GM12874 (cell line): ENCODE measurements around the gene RAD23A.

Source experiments
- CTCF ChIP-seq: IDR thresholded peaks from 2 replicates; pipeline ENCODE4 v1.5.1; 2011; ENCODE audit warnings: low read depth, mild to moderate bottlenecking, control low read depth, low read length, moderate library complexity; ENCODE audit not compliant: insufficient read depth

The RAD23A gene

DNA sequence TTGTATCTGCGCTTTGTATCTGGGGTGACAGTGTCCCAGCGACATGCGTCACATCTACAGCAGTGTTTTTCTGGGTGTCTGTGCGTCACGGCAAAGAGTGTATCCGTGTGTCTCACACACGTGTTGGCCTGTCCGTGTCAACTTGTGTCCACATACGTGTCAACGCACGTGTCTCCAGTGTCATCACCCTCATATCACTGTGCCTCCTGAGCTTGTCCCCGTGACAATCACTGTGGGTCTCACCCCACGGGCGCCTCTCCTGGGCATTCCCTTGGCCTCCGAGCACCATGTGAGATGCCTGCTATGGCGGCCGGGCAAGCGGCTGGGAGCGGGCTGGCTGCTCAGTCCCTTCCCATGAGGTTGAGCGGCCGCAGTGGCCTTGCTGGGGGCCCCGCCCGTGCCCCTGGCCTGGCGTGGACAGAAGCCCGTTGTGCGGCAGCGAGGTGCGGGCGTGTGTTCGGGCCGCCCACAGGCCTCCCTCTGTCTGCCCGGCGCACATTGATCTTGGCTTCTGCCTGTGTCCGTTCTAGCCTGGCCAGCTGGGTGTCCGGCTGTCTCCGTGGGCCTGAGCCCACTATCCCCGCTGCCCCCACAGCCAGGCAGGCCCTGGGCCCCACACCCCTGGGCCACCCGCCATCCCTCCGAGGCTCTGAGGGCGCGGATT is 56.0 kb downstream of the RAD23A start:
- no peak for TF ChIP-seq CTCF

DNA sequence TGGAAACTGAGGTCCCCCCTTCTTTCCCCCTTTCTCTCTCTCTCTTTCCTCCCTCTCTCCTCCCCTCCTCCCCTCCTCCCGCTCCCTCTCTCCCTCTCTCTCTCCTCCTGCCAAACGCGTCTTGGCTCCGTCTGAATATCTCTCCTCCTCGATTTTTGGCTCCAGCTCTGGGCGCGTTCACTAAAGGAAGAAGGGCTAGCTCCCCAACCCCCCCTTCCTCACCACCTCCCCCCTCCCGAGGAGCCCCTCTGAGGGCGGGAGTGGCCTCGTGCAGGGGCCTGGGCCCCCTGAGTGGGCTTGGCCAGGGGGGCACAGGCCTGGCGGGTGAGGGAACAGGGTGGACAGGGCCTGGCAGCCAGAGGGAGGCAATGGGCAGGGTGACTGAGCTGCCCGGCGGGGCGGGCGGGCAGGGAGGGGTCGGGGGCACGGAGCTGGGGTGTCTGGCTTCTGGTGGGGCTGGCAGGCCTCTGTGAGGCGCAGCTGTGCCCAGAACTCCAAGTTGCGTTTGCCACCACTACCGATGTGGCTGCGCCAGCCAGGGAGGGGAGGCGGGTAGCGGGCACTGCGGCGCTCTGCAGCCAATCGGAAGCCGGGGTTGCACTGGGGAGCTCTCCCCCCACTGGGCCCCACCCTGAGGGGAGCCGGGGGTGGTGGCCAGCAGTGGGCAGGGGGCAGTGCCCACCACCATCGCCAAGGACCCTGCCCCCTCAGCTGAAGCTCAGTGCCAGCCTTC is 56.7 kb downstream of the RAD23A start:
- TF ChIP-seq CTCF: no peak

- TF ChIP-seq CTCF: no peak
These were observed 57.4 kb downstream of the RAD23A start for GRCh38 chr19:13003081-13003480.
